DMS 273 treated with DMSO at 0.1 percent for 48 hours (cell line): ENCODE measurements around the gene FOXN3.

Experiments used
- DNase-seq: peaks from one replicate; lab custom pipeline; 2025; lab: John Stamatoyannopoulos, UW

FOXN3 gene

DNA sequence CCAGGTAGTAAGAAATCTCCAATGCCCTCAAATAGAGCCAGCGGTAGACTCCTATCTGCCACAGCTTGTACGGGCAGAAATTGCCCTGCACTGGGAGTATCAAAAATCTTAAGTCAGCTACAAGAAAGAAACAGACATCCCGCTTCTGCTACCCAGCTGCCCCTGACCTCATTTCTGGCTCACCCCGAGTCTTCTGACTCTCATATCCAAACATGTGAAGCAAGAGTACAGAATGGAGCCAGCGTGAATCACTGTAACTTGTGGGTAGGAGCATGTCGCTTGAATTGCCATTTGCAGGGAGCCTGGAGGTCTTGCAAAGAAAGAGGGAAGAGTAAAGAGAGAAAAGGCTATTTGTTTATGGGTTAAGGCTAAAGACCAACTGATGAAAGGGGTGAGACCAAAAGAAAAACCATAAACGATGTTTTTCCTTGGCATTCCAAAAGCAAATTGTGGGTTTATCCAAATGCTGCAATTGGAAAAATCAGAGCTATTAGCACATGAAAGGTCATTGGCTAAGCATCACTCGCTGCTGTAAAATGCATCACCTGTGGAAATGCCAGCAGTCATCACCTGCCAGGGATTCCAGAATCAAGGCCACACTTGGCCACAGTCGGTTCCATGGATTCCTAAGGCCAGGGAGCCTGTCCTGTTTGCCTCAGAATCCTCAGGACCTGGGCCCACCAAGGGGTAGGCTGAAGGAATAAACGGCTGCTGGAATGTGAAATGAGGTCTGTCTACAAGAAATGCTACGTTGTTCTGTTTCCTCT, 86.6 kb downstream of the FOXN3 start:
- no peak for DNase-seq

DNA sequence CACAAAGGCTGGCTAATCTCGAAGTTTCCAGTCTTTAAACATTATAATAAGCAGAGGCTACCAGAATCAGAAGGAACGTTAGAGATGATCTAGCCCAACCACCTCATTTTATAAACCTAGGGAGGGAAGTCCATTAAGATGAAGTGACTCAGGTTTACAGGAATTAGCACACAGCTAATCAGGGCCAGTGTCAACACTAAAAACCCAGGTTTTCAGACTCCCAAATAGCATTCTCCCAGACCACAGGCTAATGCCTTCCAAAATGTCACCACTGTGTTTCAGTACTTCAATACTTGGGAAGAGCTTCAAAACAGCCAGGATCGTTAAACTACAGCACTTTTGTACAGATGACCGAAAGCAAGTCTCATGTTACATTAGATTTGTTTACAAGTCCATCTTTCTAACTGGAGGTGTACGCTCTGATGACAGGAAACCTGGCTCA, 89.2 kb downstream of the FOXN3 start:
- no peak for DNase-seq

DNA sequence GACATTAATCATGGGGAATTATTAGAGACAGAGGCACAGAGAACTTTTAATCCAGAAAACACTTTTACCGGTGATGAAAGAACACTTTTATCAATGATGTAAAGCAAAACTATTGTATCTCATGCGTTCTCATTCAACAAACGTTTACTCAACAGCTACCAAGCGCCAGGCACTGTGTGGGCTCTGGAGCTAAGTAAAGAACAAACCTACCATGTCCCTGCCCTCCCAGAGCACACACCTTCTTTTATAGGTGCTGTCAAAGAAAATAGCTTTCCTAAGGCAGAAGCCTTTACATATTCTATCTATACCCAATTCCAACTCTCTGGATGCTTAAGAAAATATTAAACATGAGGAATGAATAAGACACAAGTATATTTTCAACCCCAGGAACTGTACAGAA, 91.1 kb downstream of the FOXN3 start:
- no peak for DNase-seq

GRCh38 chr14:89325299-89325883, 91.6 kb downstream of the FOXN3 start:
- DNase-seq, result no peak

GRCh38 chr14:89324501-89325298, 92.3 kb downstream of the FOXN3 start:
- DNase-seq, result no peak

DNA sequence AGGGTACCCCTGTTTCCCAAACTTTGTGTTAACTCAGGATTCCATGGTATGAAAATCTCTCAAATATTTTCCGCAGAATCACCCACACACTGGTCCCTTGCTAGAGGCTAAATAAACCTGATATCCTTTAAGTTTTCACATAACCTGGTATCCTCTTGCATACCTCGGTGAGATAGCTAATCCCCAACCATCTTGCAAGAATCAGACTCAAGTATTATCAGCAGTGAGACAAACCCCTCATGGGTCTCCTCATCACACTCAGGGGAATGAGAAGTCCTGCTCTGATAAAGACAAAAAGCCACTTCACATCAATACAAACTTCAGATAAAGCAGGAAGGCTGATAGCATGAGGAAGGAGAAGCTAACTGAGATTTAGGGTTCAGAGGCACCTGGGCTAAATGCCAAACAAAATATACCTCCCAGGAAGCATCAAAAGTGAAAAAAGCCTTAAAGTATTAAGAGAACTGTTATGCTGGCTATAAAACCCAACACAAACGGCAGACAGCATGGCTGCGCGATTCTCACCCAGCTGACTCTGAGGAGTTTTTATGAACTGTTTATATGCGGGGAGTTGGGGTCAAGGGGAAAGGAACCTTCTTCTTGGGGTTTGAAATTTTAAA, 96.5 kb downstream of the FOXN3 start:
- DNase-seq, result no peak

DNA sequence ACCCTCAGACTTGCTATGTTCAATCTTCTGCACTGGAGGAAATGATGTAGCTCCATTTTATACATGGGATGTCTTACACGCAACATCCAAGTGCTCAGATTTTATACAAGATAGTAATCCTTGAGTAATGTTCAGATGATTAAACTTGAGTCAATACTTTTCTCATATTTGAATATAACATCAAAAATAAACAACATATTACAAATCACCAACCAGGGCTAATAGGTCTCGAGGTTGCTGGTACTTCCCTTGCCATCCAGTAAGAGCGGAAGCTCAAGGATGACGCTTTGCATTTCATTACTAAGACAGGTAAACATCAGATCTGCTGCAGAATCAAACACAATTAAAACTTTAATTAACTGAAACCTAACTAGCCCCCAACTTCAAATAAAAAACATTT, 97.3 kb downstream of the FOXN3 start:
- no peak for DNase-seq

- no peak for DNase-seq
These were observed 99.9 kb downstream of the FOXN3 start for GRCh38 chr14:89317051-89317691.

GRCh38 chr14:89315493-89316470, 101.3 kb downstream of the FOXN3 start:
- DNase-seq, result no peak

DNA sequence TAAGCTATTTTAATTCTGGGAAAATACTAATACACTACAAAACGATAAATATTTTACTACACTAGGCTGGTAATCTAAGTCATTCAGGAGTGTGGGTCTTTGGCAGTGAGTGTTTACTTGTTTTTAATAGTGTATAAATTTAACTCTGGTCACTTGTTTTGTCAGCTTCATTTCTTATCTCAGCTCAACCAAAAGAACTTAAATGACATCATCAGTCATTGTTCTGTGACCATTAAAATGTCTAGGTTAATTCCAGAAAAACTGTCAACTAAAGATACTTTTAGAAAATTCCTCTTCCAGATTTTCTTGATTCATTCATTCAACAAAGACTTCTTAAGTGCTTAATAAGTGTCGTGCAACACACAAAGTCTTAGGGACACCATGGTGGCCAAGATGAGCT, 102.8 kb downstream of the FOXN3 start:
- no peak for DNase-seq

DNA sequence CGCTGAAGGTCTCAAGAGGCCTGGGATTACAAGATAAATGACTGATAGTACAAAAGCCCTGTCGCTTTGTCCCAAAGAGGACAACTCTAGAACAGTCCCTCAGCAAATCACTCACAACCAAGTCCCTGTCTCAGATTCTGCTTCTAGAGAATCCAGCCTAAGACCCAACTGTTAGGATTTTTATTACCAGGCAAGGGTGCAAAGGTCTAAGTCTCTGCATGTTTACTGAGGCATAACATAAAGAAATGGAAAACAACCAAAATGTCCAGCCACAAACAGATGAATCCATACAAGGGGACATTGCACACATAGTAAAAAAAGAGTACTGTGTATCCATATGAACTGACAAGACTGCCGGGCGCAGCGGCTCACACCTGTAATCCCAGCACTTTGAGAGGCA, 104.1 kb downstream of the FOXN3 start:
- DNase-seq, result no peak

GRCh38 chr14:89310211-89310610, 106.8 kb downstream of the FOXN3 start:
- no peak for DNase-seq

- DNase-seq, result no peak
These were observed 107.3 kb downstream of the FOXN3 start for GRCh38 chr14:89309670-89310177.

DNA sequence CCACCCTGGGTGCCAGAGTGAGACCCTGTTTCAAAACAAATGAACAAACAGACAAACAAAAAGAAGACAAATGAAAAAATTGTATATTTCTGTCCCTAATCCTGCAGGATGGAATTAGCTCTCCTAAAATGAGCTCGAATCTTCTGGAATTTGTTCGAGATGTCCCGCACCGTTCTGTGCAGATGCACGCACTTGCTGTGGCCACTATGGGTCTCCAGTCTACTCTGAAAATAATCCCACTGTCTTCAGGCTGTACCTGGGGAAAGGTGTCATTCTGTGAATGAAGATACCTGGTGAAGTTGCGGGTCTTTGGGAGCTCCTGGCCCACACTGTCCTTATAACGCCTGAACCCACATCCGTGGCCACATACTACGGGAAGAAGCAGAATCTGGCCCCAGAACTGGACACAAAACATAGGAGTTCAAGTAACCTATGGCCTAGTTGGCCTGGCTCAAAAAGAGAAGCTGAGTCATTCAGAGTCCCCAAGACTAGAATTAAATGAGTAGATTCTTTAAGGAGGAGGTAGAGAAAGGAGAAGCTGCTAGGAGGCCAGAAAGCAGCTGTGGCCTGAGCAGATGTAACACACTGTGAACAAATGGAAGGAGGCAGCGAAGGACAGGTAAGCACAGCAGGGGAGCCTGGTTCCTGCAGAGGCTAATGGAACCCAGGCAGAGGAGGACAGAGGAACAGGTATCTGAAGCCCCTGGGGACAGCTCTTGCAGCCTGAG, 108.6 kb downstream of the FOXN3 start:
- no peak for DNase-seq

GRCh38 chr14:89307409-89307808, 109.6 kb downstream of the FOXN3 start:
- DNase-seq, result no peak

GRCh38 chr14:89304972-89305703, 111.9 kb downstream of the FOXN3 start:
- DNase-seq, result no peak

DNA sequence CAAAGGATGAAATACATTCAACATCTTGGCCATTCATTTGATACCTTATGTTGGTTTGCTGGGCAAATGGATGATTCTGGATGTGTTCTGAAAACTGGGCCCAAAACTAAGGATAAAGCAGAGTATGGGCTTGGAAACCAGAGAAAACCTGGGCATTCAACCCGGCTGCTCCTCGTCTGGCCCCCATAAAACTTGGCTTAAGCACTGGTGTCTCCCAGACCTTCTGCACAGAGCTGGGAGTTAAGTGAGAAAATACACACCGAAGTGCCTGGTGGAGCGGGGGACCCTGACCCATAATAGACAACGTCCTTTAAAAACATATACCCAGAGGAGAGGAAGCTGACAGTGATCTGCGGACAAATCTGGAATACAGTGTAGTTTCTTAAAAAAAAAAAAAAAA, 112.5 kb downstream of the FOXN3 start:
- no peak for DNase-seq

DNA sequence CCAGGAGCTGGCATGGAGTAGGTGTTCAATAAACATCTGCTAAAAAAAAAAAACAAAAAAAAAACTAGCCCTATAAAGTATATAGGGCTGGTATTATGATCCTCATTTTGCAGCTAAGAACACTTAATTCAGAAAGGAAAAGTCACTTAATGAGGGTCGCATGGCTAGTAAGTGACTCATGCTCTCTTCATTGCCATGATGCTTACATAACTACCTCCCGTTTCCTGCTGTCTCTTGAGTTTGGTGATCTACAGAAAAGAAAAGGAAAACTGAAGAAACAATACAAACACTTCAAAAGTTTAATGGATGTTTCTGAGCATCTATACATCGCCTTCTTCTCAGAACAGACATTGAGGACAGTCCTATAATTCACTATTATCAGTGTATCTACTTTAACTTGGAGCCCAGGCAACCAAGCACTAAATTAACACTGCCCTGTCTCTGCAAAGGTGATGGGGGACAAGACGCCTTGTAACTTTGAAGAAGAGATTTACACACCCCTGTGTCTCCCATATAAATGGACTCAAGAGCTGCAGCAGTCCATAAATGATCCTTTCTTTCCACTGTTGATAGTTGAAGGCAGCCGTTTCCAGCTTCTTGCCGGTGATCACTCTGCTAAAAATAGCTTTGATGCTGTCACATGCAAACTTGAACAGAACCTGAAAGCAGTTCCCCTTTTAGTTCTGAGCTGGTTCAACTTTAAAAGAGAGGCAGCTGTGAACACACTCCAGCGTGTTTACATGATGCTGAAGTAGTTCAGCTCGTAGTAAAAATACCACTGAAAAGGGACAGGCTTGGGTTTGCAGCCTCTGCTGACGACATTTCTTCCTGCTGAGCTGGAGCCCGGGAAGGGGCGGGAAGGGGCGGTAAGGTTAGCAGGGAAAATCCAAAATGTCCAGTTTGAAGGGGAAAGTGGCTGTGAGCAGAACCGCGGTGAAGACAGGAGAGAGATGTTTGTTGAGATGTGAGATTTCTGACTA, 113.3 kb downstream of the FOXN3 start:
- no peak for DNase-seq
